AG09309 (cell line): ENCODE data around the gene WNK4.

ENCODE experiments used
- DNase-seq: peaks from one replicate; pipeline ENCODE4 v3.0.0-alpha.2; 2010; ENCODE audit warnings: low read depth
- H3K4me3 ChIP-seq: 2 replicates; pipeline ENCODE4 v1.5.1; 2011; ENCODE audit warnings: mild to moderate bottlenecking, low read depth, low read length, moderate library complexity; ENCODE audit not compliant: control insufficient read depth
- TF ChIP-seq, protein P1 (sequence below): IDR thresholded peaks from 2 replicates; pipeline ENCODE4 v1.5.1; 2011; ENCODE audit warnings: mild to moderate bottlenecking, low read depth, low read length, inconsistent platforms; ENCODE audit not compliant: insufficient read depth, control insufficient read depth; ENCODE audit errors: missing control alignments

Gene WNK4

DNA sequence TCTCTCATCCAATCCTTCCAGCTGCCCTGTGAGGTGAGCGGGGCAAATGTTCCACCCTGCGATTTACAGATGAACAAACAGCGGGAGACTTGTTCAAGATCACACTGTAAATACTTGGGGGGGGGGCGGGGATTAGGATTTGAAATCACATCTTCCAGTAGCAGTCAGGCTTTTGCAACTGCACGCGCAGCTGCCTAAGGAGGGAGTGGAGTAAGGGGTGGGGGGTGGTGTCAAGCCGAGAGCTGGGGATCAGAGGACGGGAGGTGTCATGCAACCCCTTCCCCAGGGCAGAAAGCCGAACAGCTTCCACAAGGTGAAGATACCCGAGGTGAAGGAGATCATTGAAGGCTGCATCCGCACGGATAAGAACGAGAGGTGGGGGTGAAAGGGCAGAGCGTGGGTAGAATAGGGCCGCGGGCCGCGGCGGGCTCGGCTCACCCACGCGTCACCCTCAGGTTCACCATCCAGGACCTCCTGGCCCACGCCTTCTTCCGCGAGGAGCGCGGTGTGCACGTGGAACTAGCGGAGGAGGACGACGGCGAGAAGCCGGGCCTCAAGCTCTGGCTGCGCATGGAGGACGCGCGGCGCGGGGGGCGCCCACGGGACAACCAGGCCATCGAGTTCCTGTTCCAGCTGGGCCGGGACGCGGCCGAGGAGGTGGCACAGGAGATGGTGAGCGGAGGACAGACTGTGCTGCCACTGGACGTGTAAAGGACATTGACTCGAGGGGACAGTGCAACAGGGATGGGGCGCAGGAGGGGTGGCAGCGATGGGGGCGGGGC is 4.6 kb downstream of the WNK4 start:
- TF ChIP-seq, protein P1, sequence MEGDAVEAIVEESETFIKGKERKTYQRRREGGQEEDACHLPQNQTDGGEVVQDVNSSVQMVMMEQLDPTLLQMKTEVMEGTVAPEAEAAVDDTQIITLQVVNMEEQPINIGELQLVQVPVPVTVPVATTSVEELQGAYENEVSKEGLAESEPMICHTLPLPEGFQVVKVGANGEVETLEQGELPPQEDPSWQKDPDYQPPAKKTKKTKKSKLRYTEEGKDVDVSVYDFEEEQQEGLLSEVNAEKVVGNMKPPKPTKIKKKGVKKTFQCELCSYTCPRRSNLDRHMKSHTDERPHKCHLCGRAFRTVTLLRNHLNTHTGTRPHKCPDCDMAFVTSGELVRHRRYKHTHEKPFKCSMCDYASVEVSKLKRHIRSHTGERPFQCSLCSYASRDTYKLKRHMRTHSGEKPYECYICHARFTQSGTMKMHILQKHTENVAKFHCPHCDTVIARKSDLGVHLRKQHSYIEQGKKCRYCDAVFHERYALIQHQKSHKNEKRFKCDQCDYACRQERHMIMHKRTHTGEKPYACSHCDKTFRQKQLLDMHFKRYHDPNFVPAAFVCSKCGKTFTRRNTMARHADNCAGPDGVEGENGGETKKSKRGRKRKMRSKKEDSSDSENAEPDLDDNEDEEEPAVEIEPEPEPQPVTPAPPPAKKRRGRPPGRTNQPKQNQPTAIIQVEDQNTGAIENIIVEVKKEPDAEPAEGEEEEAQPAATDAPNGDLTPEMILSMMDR, result no peak
- H3K4me3 ChIP-seq, result no peak overlapping the region
- no peak for DNase-seq

DNA sequence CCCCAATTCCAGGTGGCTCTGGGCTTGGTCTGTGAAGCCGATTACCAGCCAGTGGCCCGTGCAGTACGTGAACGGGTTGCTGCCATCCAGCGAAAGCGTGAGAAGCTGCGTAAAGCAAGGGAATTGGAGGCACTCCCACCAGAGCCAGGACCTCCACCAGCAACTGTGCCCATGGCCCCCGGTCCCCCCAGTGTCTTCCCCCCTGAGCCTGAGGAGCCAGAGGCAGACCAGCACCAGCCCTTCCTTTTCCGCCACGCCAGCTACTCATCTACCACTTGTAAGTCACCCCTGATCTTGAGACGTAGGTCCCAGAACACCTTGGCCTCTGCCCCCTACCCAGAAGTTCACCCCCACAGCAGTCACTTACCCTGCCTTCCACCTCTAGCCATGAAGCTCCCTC is 6.9 kb downstream of the WNK4 start:
- H3K4me3 ChIP-seq, result no peak overlapping the region
- TF ChIP-seq, protein P1, result no peak
- DNase-seq, result no peak

DNA sequence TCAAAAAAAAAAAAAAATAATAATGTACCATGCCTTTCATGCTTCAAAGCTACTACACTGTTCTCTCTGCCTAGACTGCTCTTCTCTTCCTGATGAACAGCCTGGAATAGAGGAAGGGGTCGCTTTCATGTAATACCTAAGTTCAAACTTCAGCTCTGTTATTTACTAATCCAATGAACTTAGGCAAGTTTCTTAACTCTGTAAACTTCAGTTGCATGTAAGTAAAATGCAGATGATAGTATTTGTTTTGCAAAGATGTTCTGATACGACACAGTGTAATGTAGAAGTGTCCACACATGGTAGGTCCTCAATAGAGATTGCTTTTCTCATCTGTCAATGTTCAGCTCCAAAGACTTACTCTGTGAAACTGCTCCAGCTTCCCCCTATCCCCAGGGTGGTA is 11.5 kb downstream of the WNK4 start:
- no peak overlapping the region for H3K4me3 ChIP-seq
- no peak for DNase-seq
- TF ChIP-seq, protein P1, result no peak

DNA sequence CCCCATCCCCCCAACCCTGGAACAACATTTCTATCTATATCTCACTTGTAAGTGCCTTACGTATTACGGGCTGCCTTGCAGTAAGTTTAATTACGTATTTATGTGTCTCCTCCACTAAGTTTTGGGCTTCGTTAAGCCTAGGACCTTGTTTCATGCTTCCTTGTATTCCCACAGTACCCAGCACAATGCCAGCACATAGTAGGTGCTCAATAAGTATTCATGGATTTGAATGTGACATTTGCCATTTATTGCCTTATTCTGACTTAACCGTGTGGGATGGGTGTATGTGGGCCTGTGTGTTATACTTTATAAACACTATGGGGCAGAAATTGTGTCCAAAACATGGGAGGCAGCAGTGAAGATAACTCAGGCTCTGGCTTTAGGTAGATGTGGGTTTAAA is 12.1 kb downstream of the WNK4 start:
- TF ChIP-seq, protein P1, result no peak
- DNase-seq, result no peak
- no peak overlapping the region for H3K4me3 ChIP-seq

DNA sequence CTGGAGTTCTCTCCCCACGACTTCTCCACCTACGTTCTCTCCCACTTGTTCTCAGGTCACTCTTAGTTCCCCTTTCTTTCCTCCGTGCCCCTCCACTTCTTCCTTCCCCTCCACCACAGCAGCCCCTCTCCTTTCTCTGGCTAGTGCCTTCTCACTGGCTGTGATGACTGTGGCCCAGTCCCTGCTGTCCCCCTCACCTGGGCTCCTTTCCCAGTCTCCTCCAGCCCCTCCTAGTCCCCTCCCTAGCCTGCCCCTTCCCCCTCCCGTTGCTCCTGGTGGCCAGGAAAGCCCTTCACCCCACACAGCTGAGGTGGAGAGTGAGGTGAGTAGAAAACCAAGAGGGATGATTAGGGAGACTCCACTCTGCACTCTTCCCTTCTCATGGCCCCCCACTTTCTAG is 14.7 kb downstream of the WNK4 start:
- no peak for DNase-seq
- H3K4me3 ChIP-seq, result no peak overlapping the region
- TF ChIP-seq, protein P1, result no peak

DNA sequence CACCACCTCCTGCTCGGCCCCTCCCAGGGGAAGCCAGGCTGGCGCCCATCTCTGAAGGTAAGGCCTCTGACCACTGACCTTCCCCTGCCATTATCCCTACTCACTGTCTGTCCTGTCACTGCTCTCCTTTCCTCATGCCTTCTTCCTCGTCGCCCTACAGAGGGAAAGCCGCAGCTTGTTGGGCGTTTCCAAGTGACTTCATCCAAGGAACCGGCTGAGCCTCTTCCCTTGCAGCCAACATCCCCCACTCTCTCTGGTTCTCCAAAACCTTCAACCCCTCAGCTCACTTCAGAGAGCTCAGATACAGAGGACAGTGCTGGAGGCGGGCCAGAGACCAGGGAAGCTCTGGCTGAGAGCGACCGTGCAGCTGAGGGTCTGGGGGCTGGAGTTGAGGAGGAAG is 15.1 kb downstream of the WNK4 start:
- TF ChIP-seq, protein P1, result no peak
- no peak for DNase-seq
- H3K4me3 ChIP-seq, result no peak overlapping the region

DNA sequence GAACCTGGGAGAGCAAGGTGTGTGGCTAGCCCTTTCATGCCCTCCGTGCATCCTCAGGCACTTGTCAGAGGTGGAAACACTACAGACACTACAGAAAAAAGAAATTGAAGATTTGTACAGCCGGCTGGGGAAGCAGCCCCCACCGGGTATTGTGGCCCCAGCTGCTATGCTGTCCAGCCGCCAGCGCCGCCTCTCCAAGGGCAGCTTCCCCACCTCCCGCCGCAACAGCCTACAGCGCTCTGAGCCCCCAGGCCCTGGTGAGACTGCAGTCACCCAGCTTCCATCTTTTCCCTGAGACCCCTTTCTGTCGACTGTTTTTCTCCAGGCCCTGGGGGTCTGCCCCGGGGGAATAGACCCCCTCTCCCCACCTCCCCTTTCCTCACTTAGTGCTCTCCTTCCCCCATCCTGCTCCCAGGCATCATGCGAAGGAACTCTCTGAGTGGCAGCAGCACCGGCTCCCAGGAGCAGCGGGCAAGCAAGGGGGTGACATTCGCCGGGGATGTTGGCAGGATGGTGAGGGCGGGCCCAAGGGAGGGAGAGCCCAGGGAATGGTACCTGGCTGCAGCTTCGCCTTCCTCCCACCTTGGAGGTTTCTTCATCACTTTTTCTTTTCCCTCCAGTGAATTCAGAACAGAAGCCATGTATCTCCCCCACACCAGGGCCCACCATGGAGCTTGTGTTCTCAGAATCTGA is 15.8 kb downstream of the WNK4 start:
- TF ChIP-seq, protein P1, result no peak

More for the DNA sequence above, 15.8 kb downstream of the WNK4 start:
- no peak for DNase-seq
- no peak overlapping the region for H3K4me3 ChIP-seq
